ENCODE data around the gene STK10.

The STK10 gene

GRCh38 chr5:172010278-172010677 is 177.7 kb downstream of the STK10 start:
- Histone ChIP-seq H3K4me2 (no peak overlapping the region), H2AFZ (ENCODE audit: low read depth) (no peak overlapping the region), H3K9ac (no peak overlapping the region), H3K4me3 (IDR thresholded peaks at IDR 0.05; ENCODE audit: insufficient read depth, low read depth, low read length) (no peak overlapping the region), H3K79me2 (ENCODE audit: insufficient read depth, low read depth) (peaks cover 8% of the 10 kb centered on the region), H3K27me3 (ENCODE audit: insufficient read depth, low read depth) (no peaks in the 10 kb centered on the region), H3K27ac (no peak overlapping the region), H3K36me3 (ENCODE audit: insufficient read depth) (no peaks in the 10 kb centered on the region), H4K20me1 (ENCODE audit: insufficient read depth) (no peaks in the 10 kb centered on the region), H3K4me1 (ENCODE audit: low read depth, poor library complexity, severe bottlenecking) (peaks cover 3% of the 10 kb centered on the region)
- TF ChIP-seq, protein P1, sequence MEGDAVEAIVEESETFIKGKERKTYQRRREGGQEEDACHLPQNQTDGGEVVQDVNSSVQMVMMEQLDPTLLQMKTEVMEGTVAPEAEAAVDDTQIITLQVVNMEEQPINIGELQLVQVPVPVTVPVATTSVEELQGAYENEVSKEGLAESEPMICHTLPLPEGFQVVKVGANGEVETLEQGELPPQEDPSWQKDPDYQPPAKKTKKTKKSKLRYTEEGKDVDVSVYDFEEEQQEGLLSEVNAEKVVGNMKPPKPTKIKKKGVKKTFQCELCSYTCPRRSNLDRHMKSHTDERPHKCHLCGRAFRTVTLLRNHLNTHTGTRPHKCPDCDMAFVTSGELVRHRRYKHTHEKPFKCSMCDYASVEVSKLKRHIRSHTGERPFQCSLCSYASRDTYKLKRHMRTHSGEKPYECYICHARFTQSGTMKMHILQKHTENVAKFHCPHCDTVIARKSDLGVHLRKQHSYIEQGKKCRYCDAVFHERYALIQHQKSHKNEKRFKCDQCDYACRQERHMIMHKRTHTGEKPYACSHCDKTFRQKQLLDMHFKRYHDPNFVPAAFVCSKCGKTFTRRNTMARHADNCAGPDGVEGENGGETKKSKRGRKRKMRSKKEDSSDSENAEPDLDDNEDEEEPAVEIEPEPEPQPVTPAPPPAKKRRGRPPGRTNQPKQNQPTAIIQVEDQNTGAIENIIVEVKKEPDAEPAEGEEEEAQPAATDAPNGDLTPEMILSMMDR (conservative IDR thresholded peaks at IDR 0.05; ENCODE audit: low read depth, low read length), result no peak

DNA sequence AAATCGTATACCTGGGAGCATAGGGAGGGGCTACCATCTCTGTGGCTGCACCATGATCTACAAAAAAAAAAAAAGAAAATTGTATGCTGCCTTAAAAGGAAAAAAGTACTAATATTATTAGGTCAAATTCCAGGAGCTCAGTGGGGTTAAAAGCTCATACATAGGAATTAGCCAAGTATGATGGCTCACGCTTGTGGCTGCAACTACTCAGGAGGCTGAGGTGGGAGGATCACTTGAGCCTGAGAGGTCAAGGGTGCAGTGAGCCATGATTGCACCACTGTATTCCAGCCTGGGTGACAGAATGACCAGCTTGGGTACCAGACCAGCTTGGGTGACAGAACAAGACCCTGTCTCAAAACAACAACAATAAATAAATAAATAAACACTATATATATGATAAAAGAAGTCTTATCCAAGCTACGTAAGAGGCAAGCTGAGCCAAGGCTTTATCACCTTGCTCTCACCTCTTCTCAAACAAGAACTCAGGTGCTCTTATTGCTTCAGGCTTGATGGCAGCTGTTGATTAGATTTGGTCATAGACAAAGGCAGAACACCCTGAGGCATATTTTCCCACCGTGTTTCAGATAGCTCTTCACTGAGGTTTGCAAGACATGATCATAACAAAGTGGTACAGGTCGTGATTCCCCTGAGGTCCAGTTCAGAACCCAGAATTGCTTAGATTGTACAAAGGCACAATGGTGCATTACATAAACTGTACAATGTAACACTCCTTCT is 178.3 kb downstream of the STK10 start:
- Histone ChIP-seq H3K4me2 (no peak overlapping the region), H4K20me1 (ENCODE audit: insufficient read depth) (no peaks in the 10 kb centered on the region), H3K79me2 (ENCODE audit: insufficient read depth, low read depth) (peaks cover 14% of the 10 kb centered on the region), H3K27me3 (ENCODE audit: insufficient read depth, low read depth) (no peaks in the 10 kb centered on the region), H3K4me1 (ENCODE audit: low read depth, poor library complexity, severe bottlenecking) (peaks cover 6% of the 10 kb centered on the region), H3K4me3 (IDR thresholded peaks at IDR 0.05; ENCODE audit: insufficient read depth, low read depth, low read length) (no peak overlapping the region), H3K9ac (no peak overlapping the region), H3K27ac (no peak overlapping the region), H2AFZ (ENCODE audit: low read depth) (no peak overlapping the region), H3K36me3 (ENCODE audit: insufficient read depth) (no peaks in the 10 kb centered on the region)
- TF ChIP-seq, protein P1 (conservative IDR thresholded peaks at IDR 0.05; ENCODE audit: low read depth, low read length), result no peak

GRCh38 chr5:172008689-172009141 is 179.3 kb downstream of the STK10 start:
- Histone ChIP-seq H3K4me3 (IDR thresholded peaks at IDR 0.05; ENCODE audit: insufficient read depth, low read depth, low read length) (no peak overlapping the region), H3K4me1 (ENCODE audit: low read depth, poor library complexity, severe bottlenecking) (peaks cover 16% of the 10 kb centered on the region), H4K20me1 (ENCODE audit: insufficient read depth) (no peaks in the 10 kb centered on the region), H2AFZ (ENCODE audit: low read depth) (no peak overlapping the region), H3K27ac (no peak overlapping the region), H3K4me2 (no peak overlapping the region), H3K79me2 (ENCODE audit: insufficient read depth, low read depth) (peaks cover 24% of the 10 kb centered on the region), H3K36me3 (ENCODE audit: insufficient read depth) (no peaks in the 10 kb centered on the region), H3K9ac (no peak overlapping the region), H3K27me3 (ENCODE audit: insufficient read depth, low read depth) (no peaks in the 10 kb centered on the region)
- TF ChIP-seq, protein P1 (conservative IDR thresholded peaks at IDR 0.05; ENCODE audit: low read depth, low read length), result no peak

GRCh38 chr5:172008111-172008455 is 179.9 kb downstream of the STK10 start:
- H3K36me3 ChIP-seq (ENCODE audit: insufficient read depth), result no peaks in the 10 kb centered on the region
- no peak overlapping the region for H3K4me3 ChIP-seq (IDR thresholded peaks at IDR 0.05; ENCODE audit: insufficient read depth, low read depth, low read length)
- peaks cover 21% of the 10 kb centered on the region for H3K4me1 ChIP-seq (ENCODE audit: low read depth, poor library complexity, severe bottlenecking)
- H3K79me2 ChIP-seq (ENCODE audit: insufficient read depth, low read depth), result peaks cover 30% of the 10 kb centered on the region
- no peaks in the 10 kb centered on the region for H4K20me1 ChIP-seq (ENCODE audit: insufficient read depth)
- TF ChIP-seq, protein P1 (conservative IDR thresholded peaks at IDR 0.05; ENCODE audit: low read depth, low read length), result no peak
- H3K4me2 ChIP-seq, result no peak overlapping the region
- no peak overlapping the region for H3K9ac ChIP-seq
- H3K27me3 ChIP-seq (ENCODE audit: insufficient read depth, low read depth), result no peaks in the 10 kb centered on the region
- no peak overlapping the region for H2AFZ ChIP-seq (ENCODE audit: low read depth)
- no peak overlapping the region for H3K27ac ChIP-seq

Data from KMS-11 (cell line).